ENCODE measurements around the gene SUGCT.

The SUGCT gene

GRCh38 chr7:40889539-40889938, 754.7 kb downstream of the SUGCT start:
- DNase-seq: no peak

- DNase-seq: no peak
These were observed 755.4 kb downstream of the SUGCT start for GRCh38 chr7:40890088-40890692.

- DNase-seq: no peak
These were observed 756.4 kb downstream of the SUGCT start for GRCh38 chr7:40891232-40891631.

GRCh38 chr7:40899151-40899550, 764.3 kb downstream of the SUGCT start:
- DNase-seq: no peak

- DNase-seq: no peak
These were observed 765.1 kb downstream of the SUGCT start for GRCh38 chr7:40899636-40900507.

GRCh38 chr7:40903872-40904271, 769.1 kb downstream of the SUGCT start:
- DNase-seq: no peak

GRCh38 chr7:40907286-40907685, 772.5 kb downstream of the SUGCT start:
- no peak for DNase-seq

- no peak for DNase-seq
These were observed 774.7 kb downstream of the SUGCT start for GRCh38 chr7:40909346-40909980.

All from activated CD4-positive, alpha-beta T cell treated with anti-CD3 and anti-CD28 coated beads for 1 hour (primary cell).